K562 (cell line): ENCODE results near the gene ITGB3BP. TPM values are rescaled to one million over a fixed set of nuclear protein-coding genes. Genes with fewer than 3 reads are reported as not detected.
A peak's percentile ranks its signal among the peaks of the same experiment; 100 is the strongest.
"Not testable (repeated sequence)": the region's sequence is repeated elsewhere in the genome, so short reads cannot be mapped to it uniquely, and the experiment has no call there.

ENCODE experiments used
- ATAC-seq: fragments of 200-7000 bp; cut with Tn5 transposase; 3 replicates; pipeline ENCODE4 v1.9.1; 2020; ENCODE audit warnings: moderate library complexity
- BruUV-seq: library from RNA; stranded (reverse); fragments of 400-500 nt; replicated peaks from 2 replicates; lab custom pipeline; 2021; lab: Mats Ljungman, UMichigan
- CTCF ChIA-PET: fragments of 300-600 bp; formaldehyde crosslinking; extraction: SDS; loops from one replicate; lab custom pipeline; 2021; ENCODE audit warnings: low intra/inter-chr PET ratio; lab: Yijun Ruan, JAX
- POLR2A ChIA-PET: fragments of 300-600, 350-650 bp; sonication (Branson Sonifier 250); formaldehyde crosslinking; extraction: SDS; loops from one replicate; lab custom pipeline; 2021; ENCODE audit warnings: antibody characterized with exemption, inconsistent platforms; lab: Yijun Ruan, JAX
- DNase-seq, 4 experiments: peaks; one replicate each; pipeline versions ENCODE4 v3.0.0 to v3.0.0-alpha.2; 2011 to 2018; ENCODE audit warnings: low spot score in 3 of 4, mixed read lengths in 3 of 4; ENCODE audit errors: extremely low read depth in 1 of 4
- FAIRE-seq: peaks from 2 replicates; lab custom pipeline; 2011; peaks lifted over from hg19 to GRCh38; lab: Jason Lieb, UNC
- H2AFZ ChIP-seq: 2 replicates; pipeline ENCODE4 v1.6.0; 2011; ENCODE audit warnings: low read depth, low read length, control low read depth, inconsistent platforms
- H3K27ac ChIP-seq: fragments of 200-600 bp; 3 replicates; pipeline ENCODE4 v1.8.0; 2011; ENCODE audit warnings: low read depth, mild to moderate bottlenecking, control low read depth, inconsistent platforms, low read length, moderate library complexity, mixed read lengths; ENCODE audit errors: extremely low read depth
- H3K27me3 ChIP-seq, 2 experiments: fragments of 300-600 bp in 1 of 2; 2 replicates in 1 of 2; 3 replicates in 1 of 2; pipeline versions ENCODE4 v1.6.0 to v1.8.0; 2011; ENCODE audit warnings: inconsistent platforms in 2 of 2, low read length in 2 of 2, mild to moderate bottlenecking in 1 of 2, mixed read lengths in 1 of 2, moderate library complexity in 1 of 2; ENCODE audit not compliant: control insufficient read depth in 2 of 2, insufficient read depth in 2 of 2
- H3K36me3 ChIP-seq: fragments of 300-600 bp; 3 replicates; pipeline ENCODE4 v1.8.0; 2011; ENCODE audit warnings: mild to moderate bottlenecking, low read length, inconsistent platforms; ENCODE audit not compliant: control insufficient read depth, insufficient read depth
- H3K4me1 ChIP-seq, 2 experiments: fragments of 200-600 bp in 1 of 2; replicated peaks in 1 of 2; 2 replicates in 1 of 2; 3 replicates in 1 of 2; pipeline versions ENCODE4 v1.5.1 to v1.8.0; 2011; ENCODE audit warnings: inconsistent platforms in 2 of 2, low read length in 2 of 2, mild to moderate bottlenecking in 1 of 2, mixed read lengths in 1 of 2, moderate library complexity in 1 of 2; ENCODE audit not compliant: control insufficient read depth in 2 of 2, insufficient read depth in 2 of 2
- H3K4me2 ChIP-seq: 2 replicates; pipeline ENCODE4 v1.6.1; 2011; ENCODE audit warnings: low read length, control low read depth, inconsistent platforms, mixed read lengths; ENCODE audit not compliant: insufficient read depth
- H3K4me3 ChIP-seq: fragments of 200-600 bp; sonication (generic), shearing (Covaris generic); 2 replicates; pipeline ENCODE4 v1.5.1; 2016; ENCODE audit warnings: control low read depth, inconsistent platforms
- H3K79me2 ChIP-seq: fragments of 200-600 bp; 3 replicates; pipeline ENCODE4 v1.8.0; 2011; ENCODE audit warnings: low read length, inconsistent platforms; ENCODE audit not compliant: control insufficient read depth, insufficient read depth
- H3K9ac ChIP-seq, 2 experiments: 2 replicates each; pipeline versions ENCODE4 v1.6.0 to v1.6.1; 2011; ENCODE audit warnings: low read depth in 2 of 2, low read length in 2 of 2, control low read depth in 1 of 2, inconsistent platforms in 1 of 2, mild to moderate bottlenecking in 1 of 2, mixed read lengths in 1 of 2; ENCODE audit not compliant: insufficient read depth in 1 of 2
- H3K9me1 ChIP-seq: one replicate; pipeline ENCODE4 v1.6.0; 2011; ENCODE audit warnings: inconsistent platforms, mild to moderate bottlenecking, low read length, moderate library complexity; ENCODE audit not compliant: control insufficient read depth, insufficient read depth
- H3K9me3 ChIP-seq: replicated peaks from 2 replicates; pipeline ENCODE4 v1.5.1; 2011; ENCODE audit warnings: low read depth, low read length, inconsistent platforms; ENCODE audit not compliant: control insufficient read depth, insufficient read depth
- H4K20me1 ChIP-seq: replicated peaks from 2 replicates; pipeline ENCODE4 v1.6.1; 2011; ENCODE audit warnings: low read length, inconsistent platforms, mixed read lengths; ENCODE audit not compliant: control insufficient read depth, insufficient read depth
- C11orf30 ChIP-seq: fragments of 450-650 bp; IDR thresholded peaks from 2 replicates; pipeline ENCODE4 v1.6.1; 2016; ENCODE audit warnings: low read depth, mild to moderate bottlenecking
- FOXJ2 ChIP-seq: fragments of 200-800 bp; sonication (Bioruptor generic); IDR thresholded peaks from 2 replicates; pipeline ENCODE4 v1.6.1; 2016; ENCODE audit warnings: missing genetic modification characterization, missing compliant biosample characterization
- MAFF ChIP-seq: IDR thresholded peaks from 2 replicates; pipeline ENCODE4 v1.6.1; 2012; ENCODE audit warnings: low read length, improper control_type of control experiment
- MAFG ChIP-seq: fragments of 450-650 bp; conservative IDR thresholded peaks from 2 replicates; pipeline ENCODE4 v1.6.1; 2016; ENCODE audit warnings: missing genetic modification characterization, missing compliant biosample characterization
- MAFK ChIP-seq: IDR thresholded peaks from 2 replicates; pipeline ENCODE4 v1.6.1; 2011; ENCODE audit warnings: low read length, improper control_type of control experiment
- NFE2 ChIP-seq: IDR thresholded peaks from 2 replicates; pipeline ENCODE4 v1.6.1; 2014; ENCODE audit warnings: antibody characterized with exemption, low read depth
- NFE2L1 ChIP-seq: fragments of 450-650 bp; IDR thresholded peaks from 2 replicates; pipeline ENCODE4 v1.6.1; 2016; ENCODE audit warnings: missing genetic modification characterization, low read depth, mild to moderate bottlenecking, missing compliant biosample characterization, moderate library complexity, borderline replicate concordance
- ZNF316 ChIP-seq: fragments of 450-650 bp; IDR thresholded peaks from 2 replicates; pipeline ENCODE4 v1.6.1; 2016
- ZNF431 ChIP-seq: sonication (generic); formaldehyde crosslinking; IDR thresholded peaks from 2 replicates; pipeline ENCODE4 v1.8.0; 2022; ENCODE audit warnings: mild to moderate bottlenecking, missing genetic modification reagents
- ZNF764 ChIP-seq: fragments of 250-450 bp; sonication (Bioruptor Pico); IDR thresholded peaks from 2 replicates; pipeline ENCODE4 v1.4.0; 2020; ENCODE audit warnings: low read depth, mild to moderate bottlenecking, moderate library complexity
- WGBS: fragments of 100-300 bp; shearing (Covaris generic); methylation state at CpG from one replicate; pipeline ENCODE4 v1.1.6; 2016; ENCODE audit warnings: low coverage, mixed read lengths; ENCODE audit not compliant: insufficient coverage; ENCODE audit errors: missing lambda C conversion rate; 5-methylcytosine and 5-hydroxymethylcytosine counted together
- in situ Hi-C: fragments of 300-500 bp; cut with MboI; formaldehyde crosslinking; loops from 4 replicates; pipeline ENCODE4 v1.15.0; 2018; ENCODE audit warnings: inconsistent platforms, mixed read lengths
- intact Hi-C: fragments of 100-400 bp; cut with micrococcal nuclease; formaldehyde crosslinking; loops from 2 replicates; pipeline ENCODE4 v1.14.2; 2022
- polyA plus RNA-seq, 8 experiments: library from polyadenylated mRNA; depleted of rRNA in 4 of 8; stranded (reverse) in 5 of 8; unstranded in 3 of 8; fragments of >200 nt; fragmentation: Nextera tagmentation in 2 of 8; fragmentation: Illumina TruSeq in 1 of 8; extraction: Ambion mirVana in 2 of 8; extraction: Trizol in 1 of 8; gene quantifications; 2 replicates each; pipeline versions ENCODE4 v1.2.1 to v1.2.3, GENCODE V29; 2011 to 2014; ENCODE audit warnings: inconsistent platforms in 1 of 8, missing spikeins in 1 of 8
- total RNA-seq, 7 experiments: library from RNA; depleted of rRNA in 6 of 7; stranded (reverse); fragments of >200 nt in 6 of 7; fragmentation: Illumina TruSeq in 2 of 7; extraction: Trizol in 2 of 7; gene quantifications; 2 replicates each; pipeline versions ENCODE4 v1.2.1 to v1.2.3, GENCODE V29; 2011 to 2021; ENCODE audit warnings: low replicate concordance in 1 of 7
- TF ChIP-seq, protein P1 (sequence below): fragments of 450-650 bp; formaldehyde crosslinking; IDR thresholded peaks from 2 replicates; pipeline ENCODE4 v1.4.0; 2022; ENCODE audit warnings: missing genetic modification characterization

ITGB3BP gene
- total and polyA plus RNA-seq, 9 of the 15 experiments (the other 6 are each of a cell fraction or from before 2014, with no cell fraction given), result 62.8 to 151 (median 110) TPM

GRCh38 chr1:63423649-63424048 is 99.4 kb downstream of the ITGB3BP start:
- no peak overlapping the region for H3K27ac ChIP-seq
- no peak for ATAC-seq
- no peaks in the 10 kb centered on the region for H3K9me3 ChIP-seq
- no peaks in the 10 kb centered on the region for H4K20me1 ChIP-seq
- in situ Hi-C loops, result no loop called here
- no peak for DNase-seq
- peaks cover under 1% of the 10 kb centered on the region; the same call in 1 of the 3 replicates for H3K36me3 ChIP-seq
- no peaks in the 10 kb centered on the region for H3K9me1 ChIP-seq
- no peak overlapping the region for H3K9ac ChIP-seq
- no peak for TF ChIP-seq ZNF431 (CRISPR knock-in tag)
- TF ChIP-seq MAFG (tag), result peak; percentile 58; the same call in 1 of the 2 replicates
- no peak for TF ChIP-seq FOXJ2
- peak; percentile 9; the same call in 1 of the 2 replicates for TF ChIP-seq ZNF316
- TF ChIP-seq NFE2L1, result peak; percentile 39; the same call in 1 of the 2 replicates
- no peak for TF ChIP-seq ZNF764 (CRISPR knock-in tag)
- TF ChIP-seq NFE2, result peak; percentile 64; the same call in 1 of the 2 replicates
- TF ChIP-seq, protein P1, sequence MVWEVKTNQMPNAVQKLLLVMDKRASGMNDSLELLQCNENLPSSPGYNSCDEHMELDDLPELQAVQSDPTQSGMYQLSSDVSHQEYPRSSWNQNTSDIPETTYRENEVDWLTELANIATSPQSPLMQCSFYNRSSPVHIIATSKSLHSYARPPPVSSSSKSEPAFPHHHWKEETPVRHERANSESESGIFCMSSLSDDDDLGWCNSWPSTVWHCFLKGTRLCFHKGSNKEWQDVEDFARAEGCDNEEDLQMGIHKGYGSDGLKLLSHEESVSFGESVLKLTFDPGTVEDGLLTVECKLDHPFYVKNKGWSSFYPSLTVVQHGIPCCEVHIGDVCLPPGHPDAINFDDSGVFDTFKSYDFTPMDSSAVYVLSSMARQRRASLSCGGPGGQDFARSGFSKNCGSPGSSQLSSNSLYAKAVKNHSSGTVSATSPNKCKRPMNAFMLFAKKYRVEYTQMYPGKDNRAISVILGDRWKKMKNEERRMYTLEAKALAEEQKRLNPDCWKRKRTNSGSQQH (CRISPR knock-in tag), result no peak
- TF ChIP-seq C11orf30, result peak; percentile 25; the same call in 1 of the 2 replicates
- 0 out of 2 replicates have a peak, but pooled peaks have one; percentile 9 for TF ChIP-seq MAFK
- TF ChIP-seq MAFF, result peak; percentile 37; the same call in 1 of the 2 replicates
- TF ChIP-seq, all 486 proteins: peak for 7
- BruUV-seq, result no TSS peak
- intact Hi-C loops, result no loop called here
- WGBS, result 92% methylated on average over 2 of the region's 2 CpGs
- Histone ChIP-seq H3K4me3 (no peak overlapping the region), H3K4me2 (no peak overlapping the region), H2AFZ (no peak overlapping the region), H3K79me2 (no peaks in the 10 kb centered on the region), H3K27me3 (no peaks in the 10 kb centered on the region), H3K4me1 (no peaks in the 10 kb centered on the region)
- CTCF ChIA-PET, result no interaction called here
- no peak for FAIRE-seq
- POLR2A ChIA-PET, result interaction anchor here (1.2 kb wide), 1 partner anchor 18 kb away, joined by 3 read pairs; no protein-coding TSS in a partner anchor

DNA sequence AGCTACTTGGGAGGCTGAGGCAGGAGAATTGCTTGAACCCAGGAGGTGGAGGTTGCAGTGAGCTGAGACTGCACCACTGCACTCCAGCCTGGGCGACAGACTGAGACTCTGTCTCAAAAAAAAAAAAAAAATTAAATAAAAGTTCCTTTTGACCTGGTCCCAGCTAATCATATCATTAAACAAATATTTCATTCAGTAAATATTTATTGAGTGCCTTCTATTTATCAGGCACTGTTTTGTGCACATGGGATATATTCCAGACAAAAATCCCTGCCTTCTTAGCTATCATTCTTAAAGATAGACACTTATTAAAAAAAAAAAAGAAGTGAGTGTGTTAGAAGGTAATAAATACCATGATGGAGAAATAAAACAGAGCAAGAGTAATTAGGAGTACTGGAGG is 102.3 kb downstream of the ITGB3BP start:
- H3K4me1 ChIP-seq, H2AFZ ChIP-seq, H3K4me2 ChIP-seq, in situ Hi-C loops, H3K36me3 ChIP-seq, H3K27me3 ChIP-seq, ATAC-seq, H3K9ac ChIP-seq, H4K20me1 ChIP-seq, CTCF ChIA-PET, H3K4me3 ChIP-seq, H3K27ac ChIP-seq, H3K9me3 ChIP-seq, H3K79me2 ChIP-seq, POLR2A ChIA-PET, DNase-seq, intact Hi-C loops, BruUV-seq, H3K9me1 ChIP-seq, FAIRE-seq: not testable (repeated sequence)
- WGBS, result 100% methylated on average over 1 of the region's 1 CpG
